Stimulated activated CD4-positive, alpha-beta T cell treated with anti-CD3 and anti-CD28 coated beads, Interleukin-15, amount 100 ng/mL, for 48 hours (primary cell): Measurements from ENCODE around the gene ACVRL1.

Source experiments
- DNase-seq, 2 donors: peaks; one replicate each; pipeline ENCODE4 v3.0.0-alpha.2; 2020; ENCODE audit warnings: low read depth in 2 of 2

Gene ACVRL1

DNA sequence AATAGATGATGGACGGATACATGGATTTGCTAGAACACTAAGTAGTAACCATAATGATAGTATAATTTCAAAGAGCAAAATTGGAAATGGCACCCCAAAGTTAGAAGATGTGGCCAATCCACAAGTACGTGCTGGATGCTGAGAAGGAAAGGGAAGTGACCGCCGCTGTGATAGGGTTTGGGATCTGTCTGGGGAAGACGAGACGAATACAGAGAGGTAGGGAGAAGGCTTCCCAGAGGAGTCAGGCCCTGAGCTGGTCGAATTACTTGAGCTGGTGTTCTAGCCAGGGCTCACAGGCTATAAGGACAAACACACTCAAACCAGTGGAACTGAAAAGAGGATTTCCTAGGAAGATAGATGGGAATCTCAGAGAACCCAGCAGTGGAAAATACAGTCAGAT, 34.8 kb downstream of the ACVRL1 start:
- DNase-seq: no peak

GRCh38 chr12:51942501-51943000, 35.2 kb downstream of the ACVRL1 start:
- DNase-seq: no peak

DNA sequence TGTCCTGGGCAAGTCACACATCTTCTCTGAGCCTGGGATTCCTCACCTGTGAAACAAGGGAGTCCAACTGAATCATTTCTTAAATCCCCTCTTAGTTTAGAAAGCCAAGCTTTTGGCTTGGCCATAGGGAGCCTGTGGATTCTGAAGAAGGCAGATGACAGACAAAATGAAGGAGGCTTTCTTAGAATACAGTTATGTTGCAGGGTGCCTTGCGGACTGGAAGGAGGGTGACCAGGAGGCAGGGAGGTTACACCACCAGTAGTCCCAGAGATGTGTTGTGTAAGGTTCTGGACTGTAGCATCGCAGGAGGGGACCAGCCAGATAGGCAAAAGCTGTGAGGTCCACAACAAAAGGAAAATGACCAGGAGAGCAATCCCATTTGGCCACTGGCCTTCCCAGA, 36.0 kb downstream of the ACVRL1 start:
- no peak for DNase-seq

DNA sequence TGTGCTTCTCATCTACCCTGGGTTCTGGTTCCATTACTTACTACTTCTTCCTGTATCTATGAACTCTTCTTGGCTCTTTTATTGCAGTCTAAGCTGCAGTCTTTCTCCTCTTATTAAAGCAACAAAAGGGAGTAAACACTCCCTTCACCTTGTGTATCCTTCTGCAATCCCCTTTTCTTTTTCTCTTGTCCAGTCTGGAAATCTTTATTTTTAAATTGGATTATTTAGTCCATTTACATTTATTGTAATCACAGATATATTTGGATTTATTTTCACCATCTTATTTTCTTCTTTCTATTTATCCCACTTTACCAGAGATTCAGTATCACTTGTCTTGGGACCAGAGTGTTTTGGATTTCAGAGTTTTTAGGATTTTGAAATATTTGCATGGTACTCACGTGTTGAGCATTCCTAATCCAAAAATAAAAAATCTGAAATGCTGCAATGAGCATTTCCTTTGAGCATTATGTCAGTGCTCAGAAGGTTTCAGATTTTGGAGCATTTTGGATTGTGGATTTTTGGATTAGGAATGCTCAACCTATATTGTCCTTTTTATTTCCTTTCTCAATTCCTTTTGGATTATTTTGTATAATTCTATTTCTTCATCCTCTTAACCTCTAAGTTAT, 37.4 kb downstream of the ACVRL1 start:
- no peak for DNase-seq

DNA sequence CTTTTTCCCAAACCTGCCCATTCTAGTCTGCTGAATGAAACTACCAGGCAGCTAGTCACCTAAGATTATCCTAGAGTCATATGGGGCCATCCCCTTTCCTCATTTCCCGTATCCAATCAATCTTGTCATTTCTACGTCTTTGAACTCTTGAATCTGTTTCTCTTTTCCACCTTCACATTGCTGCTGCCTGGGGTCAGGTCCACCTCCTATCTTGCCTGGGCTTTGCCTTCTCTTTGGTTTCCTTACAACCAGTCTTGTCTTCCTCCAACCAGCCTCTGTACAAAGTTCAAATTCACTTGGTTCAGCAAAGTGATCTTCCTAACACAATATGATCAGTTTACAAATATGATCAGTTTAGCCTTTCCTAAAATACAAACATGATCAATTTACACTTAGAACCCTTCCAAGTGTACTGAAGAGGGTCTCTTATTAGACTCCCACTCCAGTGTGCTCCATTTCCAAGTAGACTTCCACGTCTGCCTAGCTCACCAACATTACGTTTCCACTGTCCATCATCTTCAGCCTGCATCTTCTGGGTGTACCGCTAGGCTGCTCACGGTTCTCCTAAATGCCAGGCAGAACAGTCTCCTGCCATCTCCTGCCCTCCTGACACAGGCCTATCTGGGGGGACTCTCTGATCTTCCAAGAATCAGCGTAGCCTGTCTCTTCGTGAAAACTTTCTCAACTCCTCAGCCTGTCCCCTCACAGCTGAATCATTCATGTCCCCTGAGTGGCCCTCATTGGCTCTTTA, 40.1 kb downstream of the ACVRL1 start:
- no peak for DNase-seq

DNA sequence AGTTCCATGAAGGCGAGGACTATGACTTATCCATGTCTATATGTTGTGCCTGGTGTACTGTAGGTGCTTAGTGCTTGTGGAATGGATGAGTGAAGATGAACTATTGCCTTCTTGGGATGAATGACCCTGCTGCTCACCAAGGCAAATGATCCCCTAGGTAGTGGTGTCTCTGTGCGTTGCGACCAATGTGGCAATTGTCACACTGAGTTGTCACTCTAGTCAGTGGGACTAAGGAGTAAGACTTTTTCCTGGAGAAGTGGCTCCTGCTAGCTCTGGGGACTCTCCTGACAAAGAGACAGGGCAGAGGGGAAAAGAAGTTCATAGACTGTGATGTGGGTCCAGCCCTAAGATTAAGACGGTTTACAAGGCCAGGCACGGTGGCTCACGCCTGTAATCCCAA, 40.8 kb downstream of the ACVRL1 start:
- DNase-seq: no peak

- DNase-seq: no peak
These were observed 42.2 kb downstream of the ACVRL1 start for GRCh38 chr12:51949342-51950030.

DNA sequence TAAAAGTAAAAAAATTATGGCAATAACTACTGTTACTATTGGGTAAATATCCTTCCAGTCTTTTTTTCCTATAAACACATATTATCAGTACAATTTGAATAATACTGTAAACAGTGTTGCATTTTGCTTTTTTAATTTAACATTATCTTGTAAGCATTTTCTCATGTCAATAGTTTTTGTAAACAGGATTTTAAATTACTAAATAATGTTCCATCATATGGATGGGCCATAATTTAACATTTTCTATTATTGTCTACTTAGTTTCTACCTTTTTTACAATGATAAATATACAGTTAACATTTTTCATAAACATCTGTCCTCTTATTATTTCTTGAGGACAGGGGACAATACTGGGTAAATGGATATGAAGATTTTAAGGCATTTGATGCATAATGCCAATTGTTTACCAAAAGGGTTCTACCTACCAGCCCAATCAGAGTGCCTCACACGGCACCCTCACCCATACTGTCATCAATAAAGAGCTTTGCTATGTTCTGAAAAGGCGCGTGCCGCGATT, 43.4 kb downstream of the ACVRL1 start:
- no peak for DNase-seq

DNA sequence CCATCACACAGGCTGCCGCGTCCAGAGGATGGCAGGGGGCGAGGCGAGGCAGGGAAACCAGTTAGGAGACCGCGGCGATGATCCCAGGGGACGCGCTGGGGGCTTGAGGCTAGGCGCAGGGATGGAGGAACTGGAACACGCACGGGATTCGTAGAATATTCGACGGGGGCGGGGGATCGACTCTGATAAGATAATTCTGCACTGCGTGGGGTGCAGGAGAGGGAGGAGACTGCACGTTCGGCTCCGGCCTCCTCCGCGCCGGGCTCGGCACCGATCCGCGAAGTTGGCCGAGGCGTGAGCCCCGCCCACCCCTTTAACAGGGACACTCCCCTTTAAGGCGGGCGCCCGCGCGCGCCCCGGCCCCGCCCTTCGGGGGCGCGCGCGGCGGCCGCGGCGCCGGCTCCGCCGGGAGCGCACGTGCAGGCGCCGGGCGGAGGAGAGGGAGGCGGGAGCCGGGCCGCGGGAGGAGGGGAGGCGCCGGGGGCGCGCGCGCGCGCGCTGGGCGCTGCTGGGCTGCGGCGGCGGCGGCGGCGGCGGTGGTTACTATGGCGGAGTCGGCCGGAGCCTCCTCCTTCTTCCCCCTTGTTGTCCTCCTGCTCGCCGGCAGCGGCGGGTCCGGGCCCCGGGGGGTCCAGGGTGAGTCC, 44.0 kb downstream of the ACVRL1 start, which contains the start of gene ACVR1B:
Gene ACVR1B (plus strand): TSS at position 501 of the 644 bp plus-strand sequence. CDS start 45 bp downstream, at position 546.
- DNase-seq: peak; percentile 84 to 88

DNA sequence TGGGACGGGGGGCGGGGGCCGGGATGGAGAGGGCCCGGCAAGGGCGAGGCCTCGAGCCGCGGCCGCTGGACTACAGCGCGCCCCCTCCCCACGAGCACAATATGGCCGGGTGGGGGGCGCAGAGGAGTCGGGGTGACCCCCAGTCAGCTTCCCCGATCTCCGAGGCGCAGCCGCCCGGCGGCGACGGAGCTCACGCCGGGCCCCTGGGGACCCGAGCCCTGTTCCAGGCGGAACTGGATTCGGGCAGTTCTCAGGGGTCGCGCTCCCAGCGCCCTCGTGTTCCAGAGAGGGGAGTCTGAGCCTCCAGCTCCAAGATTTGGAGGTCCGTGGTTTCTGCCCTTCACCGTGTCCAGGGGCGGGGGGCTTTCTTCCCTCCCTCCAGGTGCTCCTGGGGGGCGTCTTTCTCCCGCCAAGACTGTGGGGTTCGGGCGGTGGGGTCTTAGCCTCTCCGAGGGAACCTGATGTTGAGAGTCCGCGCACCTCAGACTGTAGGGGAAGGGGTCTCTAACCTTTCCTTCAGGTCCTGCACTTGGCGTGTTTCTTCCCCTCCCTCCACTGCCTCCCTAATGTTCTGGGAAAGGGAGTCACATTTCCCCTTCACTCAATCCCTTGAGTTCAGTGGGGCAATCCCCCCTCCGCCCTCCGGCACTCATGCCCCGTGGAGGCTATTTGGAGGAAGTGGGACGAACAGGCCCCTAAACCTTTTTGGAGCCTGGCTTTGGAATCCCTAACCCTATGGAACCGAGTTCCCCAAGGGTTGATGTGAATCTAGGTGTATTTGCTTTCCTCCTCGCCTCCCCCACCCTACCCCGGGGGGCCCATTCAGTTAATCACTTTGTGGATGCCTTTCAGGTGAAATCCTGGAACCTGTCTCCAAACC, 44.8 kb downstream of the ACVRL1 start:
- no peak for DNase-seq

GRCh38 chr12:51953089-51953488, 45.8 kb downstream of the ACVRL1 start:
- no peak for DNase-seq

- no peak for DNase-seq
These were observed 46.6 kb downstream of the ACVRL1 start for GRCh38 chr12:51953864-51954263.

- no peak for DNase-seq
These were observed 47.5 kb downstream of the ACVRL1 start for GRCh38 chr12:51954561-51955361.

GRCh38 chr12:51955702-51956101, 48.4 kb downstream of the ACVRL1 start:
- DNase-seq: no peak

DNA sequence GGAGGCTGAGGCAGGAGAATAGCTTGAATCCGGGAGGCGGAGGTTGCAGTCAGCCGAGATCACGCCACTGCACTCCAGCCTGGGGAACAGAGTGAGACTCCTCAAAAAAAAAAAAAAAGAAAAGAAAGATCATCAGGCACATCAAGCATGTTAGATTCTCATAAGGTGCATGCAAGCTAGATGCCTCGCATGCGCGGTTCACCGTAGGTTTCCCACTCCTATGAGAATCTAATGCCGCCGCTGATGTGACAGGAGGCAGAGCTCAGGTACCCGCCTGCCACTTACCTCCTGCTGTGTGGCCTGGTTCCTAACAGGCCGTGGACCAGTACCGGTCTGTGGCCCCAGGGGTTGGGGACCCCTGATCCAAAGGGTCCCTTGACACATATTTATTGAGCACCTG, 51.2 kb downstream of the ACVRL1 start:
- no peak for DNase-seq

DNA sequence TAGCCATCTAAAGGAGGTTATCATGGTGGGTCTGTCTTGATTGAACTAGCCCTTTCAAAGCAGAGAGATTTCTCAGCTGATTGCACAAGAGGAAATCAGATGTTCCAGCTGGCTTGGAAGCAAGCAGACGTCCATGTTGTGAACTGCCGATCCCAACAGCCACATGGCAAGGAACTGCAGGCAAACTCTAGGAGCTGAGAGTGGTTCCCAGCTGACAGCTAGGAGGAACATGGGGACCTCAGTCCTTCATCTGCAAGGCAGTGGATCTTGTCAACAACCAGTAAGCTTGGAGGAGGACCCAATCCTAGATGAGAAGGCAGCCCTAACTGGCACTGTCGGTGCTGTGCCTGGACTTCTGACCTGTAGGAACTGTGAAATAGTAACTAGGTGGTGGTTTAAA, 51.9 kb downstream of the ACVRL1 start:
- no peak for DNase-seq

- no peak for DNase-seq
These were observed 52.6 kb downstream of the ACVRL1 start for GRCh38 chr12:51959921-51960320.

- DNase-seq: no peak
These were observed 53.2 kb downstream of the ACVRL1 start for GRCh38 chr12:51960488-51960887.

DNA sequence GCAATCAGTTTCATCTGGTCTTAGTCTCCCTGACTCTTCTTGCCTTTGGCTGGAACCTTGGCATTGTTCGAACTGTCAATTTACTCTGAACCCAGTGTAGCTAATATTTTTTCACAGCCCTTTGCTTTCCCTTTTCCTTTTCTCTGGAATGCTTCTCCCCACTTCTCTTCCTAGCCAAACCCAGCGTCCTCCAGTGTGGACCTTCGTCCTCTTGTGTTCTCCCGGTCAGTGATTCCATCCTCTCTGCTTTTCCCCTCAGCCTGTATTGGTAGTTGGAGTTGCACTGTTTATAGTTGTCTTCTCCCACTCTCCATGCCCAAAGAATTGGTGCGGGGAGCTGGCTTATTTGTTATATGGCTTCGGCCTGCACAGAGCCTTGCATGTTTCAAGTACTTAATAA, 53.6 kb downstream of the ACVRL1 start:
- DNase-seq: no peak

- no peak for DNase-seq
These were observed 54.5 kb downstream of the ACVRL1 start for GRCh38 chr12:51961834-51962233.
